Measurements from ENCODE around the gene SCARF2.
"Not testable (repeated sequence)": the region's sequence is repeated elsewhere in the genome, so short reads cannot be mapped to it uniquely, and the experiment has no call there.

DNA sequence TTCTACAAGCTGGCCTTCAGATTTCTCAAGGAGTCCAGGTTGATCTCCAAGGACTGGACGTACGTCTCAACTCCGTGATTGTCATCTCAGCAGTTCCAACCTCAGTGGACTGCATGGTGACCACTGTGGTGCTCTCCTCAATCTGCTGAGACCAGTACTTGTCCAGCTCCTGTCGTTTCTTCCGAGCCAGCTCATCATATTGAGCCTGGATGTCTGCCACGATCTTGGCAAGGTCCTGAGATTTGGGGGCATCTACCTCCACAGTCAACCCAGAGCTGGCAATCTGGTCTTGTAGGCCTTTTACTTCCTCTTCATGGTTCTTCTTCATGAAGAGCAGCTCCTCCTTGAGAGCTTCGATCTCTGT is 45.5 kb upstream of the SCARF2 start:
- not testable (repeated sequence) for TF ChIP-seq LEF1 (IDR thresholded peaks at IDR 0.05; ENCODE audit: borderline replicate concordance); FOXM1 (IDR thresholded peaks at IDR 0.05; ENCODE audit: borderline replicate concordance); HDGF (IDR thresholded peaks at IDR 0.05; ENCODE audit: borderline replicate concordance); ELF4 (IDR thresholded peaks at IDR 0.05); FOXA1 (IDR thresholded peaks at IDR 0.05); SUZ12 (IDR thresholded peaks at IDR 0.05)

Data from HEK293T (cell line).